Vagina (tissue), 2 donors: ENCODE measurements around the gene PPP4R1. TPM values are rescaled to one million over a fixed set of nuclear protein-coding genes. Genes with fewer than 3 reads are reported as not detected.
A peak's percentile ranks its signal among the peaks of the same experiment; 100 is the strongest.

Experiments used
- DNase-seq, 2 donors: peaks; one replicate each; pipeline ENCODE4 v3.0.0-alpha.2; 2017; ENCODE audit errors: extremely low spot score in 2 of 2
- H3K27ac ChIP-seq: fragments of 200-600 bp; sonication (generic); one replicate; pipeline ENCODE4 v1.5.1; 2019
- H3K27me3 ChIP-seq: fragments of 200-600 bp; sonication (generic); one replicate; pipeline ENCODE4 v1.5.1; 2019
- H3K36me3 ChIP-seq, 2 donors: fragments of 200-600 bp; sonication (generic); one replicate each; pipeline ENCODE4 v1.5.1; 2017 to 2019
- H3K4me1 ChIP-seq: fragments of 200-600 bp; sonication (generic); one replicate; pipeline ENCODE4 v1.5.1; 2019
- H3K4me3 ChIP-seq, 2 donors: fragments of 200-600 bp; sonication (generic); 1 replicate in 1 of 2; 2 replicates in 1 of 2; pipeline ENCODE4 v1.5.1; 2016 to 2019
- H3K9me3 ChIP-seq: fragments of 200-600 bp; sonication (generic); one replicate; pipeline ENCODE4 v1.5.1; 2019
- CTCF ChIP-seq, 3 experiments: fragments of 450-650 bp in 2 of 3; fragments of 200-600 bp in 1 of 3; sonication (generic) in 1 of 3; IDR thresholded peaks; one replicate each; pipeline ENCODE4 v1.5.1; 2017 to 2019; ENCODE audit warnings: antibody characterized with exemption in 3 of 3, mild to moderate bottlenecking in 2 of 3, moderate library complexity in 2 of 3
- POLR2A ChIP-seq, 2 donors: fragments of 450-650 bp; IDR thresholded peaks; one replicate each; pipeline ENCODE4 v1.6.1; 2017; ENCODE audit warnings: antibody characterized with exemption in 2 of 2, mild to moderate bottlenecking in 2 of 2, moderate library complexity in 2 of 2
- POLR2AphosphoS5 ChIP-seq, 2 donors: sonication (generic); formaldehyde crosslinking; IDR thresholded peaks; one replicate each; pipeline ENCODE4 v1.9.0; 2017; ENCODE audit warnings: antibody characterized with exemption in 2 of 2, mild to moderate bottlenecking in 2 of 2, low read depth in 1 of 2; ENCODE audit not compliant: insufficient read depth in 1 of 2
- intact Hi-C: fragments of 100-400 bp; cut with DNase I; formaldehyde crosslinking; loops from one replicate; pipeline ENCODE4 v1.15.1; 2023
- total RNA-seq: library from RNA; depleted of rRNA; stranded (reverse); fragments of >200 nt; gene quantifications from one replicate; pipeline ENCODE4 v1.2.3, GENCODE V29; 2016

Gene PPP4R1
- total RNA-seq, 1 donor from 2014 or later = 127 TPM

DNA sequence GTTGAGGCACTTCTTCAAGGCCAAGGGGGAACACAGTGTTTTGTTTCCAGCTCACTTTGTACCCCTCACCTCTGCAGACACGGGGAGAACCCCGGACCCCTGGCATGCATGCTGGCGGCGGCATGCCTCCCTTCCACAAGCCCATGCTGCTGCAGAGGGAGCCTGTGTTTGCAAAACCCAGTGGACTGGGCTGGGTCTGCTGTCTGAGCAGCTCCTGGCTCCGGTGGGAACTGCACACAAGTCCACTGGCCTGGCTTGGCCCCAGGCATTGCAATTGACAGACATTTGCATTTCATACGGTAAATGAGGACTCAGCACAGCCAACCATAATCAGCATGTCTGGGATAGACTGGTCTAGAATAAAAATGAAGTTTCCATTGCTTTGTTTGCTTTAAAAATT lies 76.7 kb downstream of the PPP4R1 start:
- peaks cover 0 to 38% of the 10 kb centered on the region in 2 donors for H3K36me3 ChIP-seq
- no peak overlapping the region for H3K27ac ChIP-seq
- no peaks in the 10 kb centered on the region for H3K27me3 ChIP-seq
- H3K9me3 ChIP-seq = no peaks in the 10 kb centered on the region
- H3K4me1 ChIP-seq = no peaks in the 10 kb centered on the region
- intact Hi-C loops = no loop called here
- DNase-seq = no peak
- no peak for TF ChIP-seq POLR2A (IDR thresholded peaks at IDR 0.05)
- no peak for TF ChIP-seq CTCF (IDR thresholded peaks at IDR 0.05)
- no peak for TF ChIP-seq POLR2AphosphoS5 (IDR thresholded peaks at IDR 0.05; ENCODE audit: insufficient read depth in 1 of 2, low read depth in 1 of 2)
- no peak overlapping the region for H3K4me3 ChIP-seq

DNA sequence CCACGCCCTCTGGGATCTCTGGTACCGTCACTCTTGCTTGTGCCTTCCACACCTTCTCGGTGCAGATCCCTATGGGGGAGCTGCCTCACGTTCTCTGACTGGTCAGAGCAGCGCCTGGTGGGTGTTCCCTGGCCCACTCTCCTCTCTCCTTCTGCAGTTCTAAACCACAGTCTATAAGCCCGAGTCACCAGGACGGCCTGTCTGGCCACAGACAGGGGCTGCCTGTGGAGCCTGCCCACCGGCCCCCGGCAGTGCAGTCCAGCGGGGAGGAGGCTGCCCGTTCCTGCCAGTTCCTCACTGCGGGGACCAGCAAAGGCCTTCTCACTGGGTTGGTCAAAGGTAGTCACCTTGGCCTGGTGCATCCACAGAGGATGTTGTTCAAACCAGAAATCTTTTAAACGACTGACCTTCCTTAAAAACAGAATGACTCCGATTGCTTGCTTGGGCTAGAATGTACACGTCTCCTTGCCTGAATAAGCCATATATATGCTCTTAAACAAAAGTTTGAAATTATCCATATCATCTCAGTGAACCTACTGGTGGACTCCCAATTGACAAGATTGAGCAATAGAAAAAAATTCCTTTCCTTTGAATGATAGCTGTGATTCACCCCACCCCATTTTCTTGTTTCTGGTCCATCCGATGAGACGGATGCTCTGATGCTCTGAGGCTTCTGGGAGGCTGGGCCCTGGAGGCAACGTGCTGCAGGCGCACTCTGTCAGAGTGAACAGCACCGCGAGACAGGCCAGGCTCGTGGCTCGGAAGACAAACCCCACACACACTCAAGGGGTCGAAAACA lies 77.8 kb downstream of the PPP4R1 start:
- peak overlapping the region; percentile 20 for H3K27ac ChIP-seq

GRCh38 chr18:9535430-9535991 lies 78.8 kb downstream of the PPP4R1 start:
- Histone ChIP-seq H3K36me3 (peaks cover 0 to 48% of the 10 kb centered on the region in 2 donors), H3K9me3 (no peaks in the 10 kb centered on the region), H3K27me3 (no peaks in the 10 kb centered on the region), H3K4me3 (no peak overlapping the region), H3K4me1 (no peaks in the 10 kb centered on the region), H3K27ac (peak overlapping the region; percentile 24)
- peak in 1 of 2 donors; percentile 65 for TF ChIP-seq POLR2AphosphoS5 (IDR thresholded peaks at IDR 0.05; ENCODE audit: insufficient read depth in 1 of 2, low read depth in 1 of 2)
- TF ChIP-seq CTCF (IDR thresholded peaks at IDR 0.05) = no peak
- TF ChIP-seq POLR2A (IDR thresholded peaks at IDR 0.05) = no peak
- DNase-seq = no peak
- intact Hi-C loops = no loop called here

More for the DNA sequence above, 77.8 kb downstream of the PPP4R1 start:
- H3K4me3 ChIP-seq = no peak overlapping the region
- H3K27me3 ChIP-seq = no peaks in the 10 kb centered on the region
- no peak for DNase-seq
- H3K4me1 ChIP-seq = no peaks in the 10 kb centered on the region
- H3K36me3 ChIP-seq = peaks cover 0 to 39% of the 10 kb centered on the region in 2 donors
- TF ChIP-seq CTCF (IDR thresholded peaks at IDR 0.05) (no peak), POLR2A (IDR thresholded peaks at IDR 0.05) (no peak), POLR2AphosphoS5 (IDR thresholded peaks at IDR 0.05; ENCODE audit: insufficient read depth in 1 of 2, low read depth in 1 of 2) (no peak)
- intact Hi-C loops = no loop called here
- no peaks in the 10 kb centered on the region for H3K9me3 ChIP-seq

DNA sequence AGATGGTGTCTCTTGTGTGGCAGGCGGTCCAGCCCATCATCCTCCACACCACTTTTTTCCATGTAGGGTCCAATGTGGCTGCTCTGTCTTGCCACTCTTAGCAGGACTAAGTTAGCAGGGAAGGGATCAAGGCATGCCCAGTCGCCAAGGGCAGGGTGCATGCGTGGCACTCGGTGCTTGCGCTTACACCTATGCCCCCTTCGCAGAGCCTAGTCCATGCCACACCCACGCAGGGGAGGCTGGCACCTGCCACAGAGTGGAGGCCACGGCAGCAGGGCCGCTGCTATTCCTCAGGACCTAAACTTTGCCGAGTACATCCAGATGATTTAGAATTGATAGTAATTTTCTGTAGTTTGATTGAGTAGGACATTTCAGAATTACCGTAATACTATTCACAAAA lies 79.5 kb downstream of the PPP4R1 start:
- Histone ChIP-seq H3K9me3 (no peaks in the 10 kb centered on the region), H3K4me1 (no peaks in the 10 kb centered on the region), H3K27me3 (no peaks in the 10 kb centered on the region), H3K27ac (peak overlapping the region; percentile 24), H3K36me3 (peaks cover 0 to 51% of the 10 kb centered on the region in 2 donors), H3K4me3 (no peak overlapping the region)
- TF ChIP-seq POLR2A (IDR thresholded peaks at IDR 0.05) (no peak), POLR2AphosphoS5 (IDR thresholded peaks at IDR 0.05; ENCODE audit: insufficient read depth in 1 of 2, low read depth in 1 of 2) (no peak), CTCF (IDR thresholded peaks at IDR 0.05) (no peak)
- intact Hi-C loops = no loop called here
- no peak for DNase-seq
